ENCODE data around the gene TXNDC8.

Gene TXNDC8

GRCh38 chr9:110276781-110277180, 60.9 kb downstream of the TXNDC8 start:
- no peak for DNase-seq

DNA sequence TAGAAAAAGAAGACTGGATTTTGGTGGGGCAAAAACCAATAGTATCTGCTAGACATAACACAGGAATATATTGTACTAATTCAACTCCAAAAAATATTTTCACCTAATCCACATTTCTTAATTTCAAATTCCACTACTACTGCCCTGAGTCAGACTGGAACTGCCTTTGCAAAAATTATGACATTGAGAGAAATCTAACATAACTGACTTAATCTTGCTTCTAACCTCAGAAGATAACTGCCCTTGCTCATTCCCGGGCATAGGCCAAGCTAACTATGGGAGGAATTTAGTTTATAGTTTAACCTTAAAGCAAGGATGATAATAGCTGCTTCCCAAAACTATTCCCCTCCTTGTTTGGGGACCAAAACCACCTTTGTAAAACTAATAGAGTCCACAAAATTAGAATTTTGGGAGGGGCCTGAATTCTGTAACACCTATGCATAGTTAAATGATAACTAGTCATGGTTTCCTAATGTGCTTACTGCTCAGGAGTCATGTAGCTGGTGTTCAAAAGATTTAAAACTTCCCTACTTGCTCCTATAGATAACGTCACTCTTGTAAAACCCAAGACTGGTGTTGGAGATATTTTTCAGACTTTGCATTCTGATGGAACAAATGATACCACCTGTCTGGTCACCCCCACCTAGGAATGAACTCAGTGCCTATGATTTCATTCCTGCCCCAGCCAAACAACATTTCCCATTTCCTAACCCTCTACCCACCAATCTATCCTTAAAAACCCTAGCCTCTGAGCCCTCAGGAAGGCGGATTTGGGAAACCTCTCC, 67.3 kb downstream of the TXNDC8 start:
- no peak for DNase-seq

DNA sequence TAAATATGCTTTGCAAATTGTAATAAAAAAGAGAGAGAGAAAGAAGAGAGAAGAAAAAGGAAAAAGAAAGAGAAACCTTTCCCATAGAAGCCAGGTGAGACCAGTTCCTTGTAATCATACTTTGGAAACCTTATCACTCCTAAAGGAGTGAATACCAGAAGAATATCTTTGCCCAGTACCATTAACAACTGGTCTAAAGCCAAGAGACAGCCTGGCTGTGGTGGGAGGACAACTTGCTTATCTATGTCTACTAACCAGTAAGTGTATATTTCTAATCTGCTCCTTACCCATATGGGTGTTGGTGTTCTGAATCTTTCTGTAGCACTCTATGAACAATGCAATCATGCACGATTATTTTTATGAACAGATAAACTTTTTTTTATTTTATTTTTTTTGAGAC, 70.9 kb downstream of the TXNDC8 start:
- DNase-seq = no peak

GRCh38 chr9:110261632-110262031, 76.0 kb downstream of the TXNDC8 start:
- no peak for DNase-seq

GRCh38 chr9:110260911-110261310, 76.8 kb downstream of the TXNDC8 start:
- DNase-seq = no peak

- no peak for DNase-seq
These were observed 78.1 kb downstream of the TXNDC8 start for GRCh38 chr9:110259566-110259965.

DNA sequence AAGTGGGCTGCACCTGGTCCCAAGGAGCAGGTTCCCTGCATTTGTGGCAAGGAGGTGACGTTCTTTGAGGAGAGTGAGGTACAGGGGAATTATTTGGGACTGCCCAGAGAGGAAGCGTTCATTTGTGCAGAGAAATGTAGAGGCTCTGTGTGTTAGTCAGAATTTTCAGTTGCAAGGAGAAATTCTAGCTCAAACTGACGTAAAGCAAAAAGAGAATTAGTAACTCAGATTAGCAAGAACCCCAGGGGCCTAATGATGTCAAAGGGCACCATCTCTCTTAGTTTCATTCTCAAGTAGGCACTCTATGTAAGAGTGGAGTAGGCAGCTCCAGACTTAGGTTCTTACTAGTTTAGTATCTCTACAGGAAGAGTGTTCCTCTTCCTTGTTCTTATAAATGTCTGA, 79.0 kb downstream of the TXNDC8 start:
- DNase-seq = no peak

GRCh38 chr9:110257956-110258355, 79.7 kb downstream of the TXNDC8 start:
- no peak for DNase-seq

DNA sequence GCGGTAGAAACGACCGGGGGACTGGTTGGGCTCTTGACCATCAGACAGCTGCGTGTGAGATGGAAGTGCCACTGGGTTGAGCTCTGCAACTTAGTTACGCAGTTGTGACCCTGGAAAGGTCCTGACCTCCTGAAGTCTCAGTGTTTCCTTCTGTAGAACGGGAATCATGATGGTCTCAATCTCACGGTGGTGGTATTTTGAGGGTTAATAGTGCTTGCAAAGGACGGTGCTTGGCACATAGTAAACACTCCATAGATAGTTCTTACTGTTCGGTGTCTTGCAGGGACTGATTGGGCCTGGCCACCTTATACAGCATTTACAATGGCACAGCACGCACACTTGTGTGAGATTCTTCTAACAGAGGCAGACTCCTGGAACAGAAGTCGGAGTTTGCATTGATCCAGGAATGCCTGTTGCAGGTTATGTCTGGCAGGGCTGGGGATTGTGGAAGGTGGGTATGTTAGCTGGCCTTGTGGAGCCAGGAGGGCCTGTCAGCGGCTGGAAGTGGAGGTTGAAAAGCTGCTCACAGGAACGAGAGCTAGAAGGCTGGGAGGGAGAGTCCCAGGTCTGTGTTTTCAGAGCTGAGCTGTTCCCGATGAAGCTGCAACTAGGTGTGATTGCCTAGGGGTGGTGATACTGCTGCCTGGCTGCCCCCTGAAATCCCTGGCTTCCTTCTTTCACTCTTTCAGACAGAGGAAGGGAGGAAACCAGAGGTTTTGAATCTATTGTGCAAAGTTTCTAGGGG, 80.4 kb downstream of the TXNDC8 start:
- DNase-seq = no peak

GRCh38 chr9:110256380-110257096, 81.1 kb downstream of the TXNDC8 start, which contains the start of gene TXN:
Gene TXN, minus strand, starts transcription at chr9:110256507. Its CDS starts 72 bp downstream, at chr9:110256435.
- peak; percentile 81 for DNase-seq

DNA sequence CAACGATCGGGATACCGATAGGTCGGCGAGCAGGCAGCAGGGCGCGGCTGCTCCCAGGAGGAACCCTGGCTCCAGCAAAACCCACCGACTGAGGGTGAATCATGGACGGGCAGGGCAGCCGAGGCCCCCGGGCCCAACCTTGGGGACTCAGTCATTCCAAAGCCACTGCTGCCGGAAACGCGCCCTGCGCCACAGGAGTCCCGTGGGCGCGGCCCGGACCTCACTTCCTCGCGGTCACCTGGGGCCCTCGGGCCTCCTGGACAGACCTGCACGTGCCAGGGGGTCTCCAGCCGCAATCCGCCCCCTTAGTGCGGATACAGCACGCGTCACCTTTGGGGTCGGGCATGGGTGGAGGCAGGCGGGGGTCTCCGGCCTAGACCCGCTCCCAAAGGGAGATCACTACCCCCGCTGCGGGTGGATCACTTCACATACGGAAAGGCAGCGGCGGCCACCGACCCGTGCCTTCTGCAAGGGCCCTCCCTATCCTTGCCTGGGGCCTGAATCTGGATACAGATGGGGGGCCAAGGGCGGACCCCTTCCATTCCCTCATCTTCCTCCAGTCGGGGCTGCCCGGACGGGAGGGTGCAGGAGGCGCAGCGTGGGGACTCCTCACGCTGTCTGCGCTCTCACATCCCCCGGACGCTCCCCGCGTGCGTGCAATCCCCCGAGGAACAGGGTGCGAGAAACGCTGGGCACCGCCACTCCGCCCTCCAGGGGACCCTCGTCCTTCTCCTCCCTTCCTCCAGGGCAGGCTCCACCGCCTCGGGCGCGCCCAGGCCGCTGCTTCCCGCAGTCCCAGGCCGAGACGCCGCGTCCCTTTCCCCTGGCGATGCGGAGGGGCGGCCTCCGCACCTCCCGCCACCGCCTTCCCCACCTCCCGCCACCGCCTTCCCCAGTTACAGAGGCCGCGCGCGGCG, 81.9 kb downstream of the TXNDC8 start:
- peak; percentile 20 for DNase-seq

- no peak for DNase-seq
These were observed 82.6 kb downstream of the TXNDC8 start for GRCh38 chr9:110255034-110255462.

DNA sequence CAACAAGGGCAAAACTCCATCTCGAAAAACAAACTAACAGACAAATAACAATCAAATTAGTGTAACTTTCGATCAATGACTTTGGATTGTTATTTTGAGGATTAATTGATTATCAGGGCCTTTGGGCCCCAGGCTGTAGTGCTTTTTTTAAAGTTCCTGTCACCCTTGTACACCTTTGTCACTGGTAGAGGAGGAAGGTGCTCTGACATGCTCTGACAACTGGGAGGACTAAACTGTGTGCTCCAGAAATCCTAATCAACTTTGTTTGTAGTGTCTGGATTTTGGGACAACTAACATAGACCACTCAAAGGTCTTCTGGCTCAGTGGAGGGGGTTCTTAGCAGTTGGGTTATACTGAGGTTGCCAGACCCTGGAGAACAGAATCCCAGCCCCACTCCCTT, 83.2 kb downstream of the TXNDC8 start:
- DNase-seq = no peak

All from CD4-positive, alpha-beta T cell treated with Interleukin-4 for 4 hours (primary cell).